CD4-positive, alpha-beta T cell treated with Interleukin-17A for 1 hour (primary cell): Measurements from ENCODE around the gene RNF10.
"Not testable (repeated sequence)": the region's sequence is repeated elsewhere in the genome, so short reads cannot be mapped to it uniquely, and the experiment has no call there.

Experiments used
- DNase-seq: peaks from one replicate; pipeline ENCODE4 v3.0.0-alpha.2; 2020

Gene RNF10

DNA sequence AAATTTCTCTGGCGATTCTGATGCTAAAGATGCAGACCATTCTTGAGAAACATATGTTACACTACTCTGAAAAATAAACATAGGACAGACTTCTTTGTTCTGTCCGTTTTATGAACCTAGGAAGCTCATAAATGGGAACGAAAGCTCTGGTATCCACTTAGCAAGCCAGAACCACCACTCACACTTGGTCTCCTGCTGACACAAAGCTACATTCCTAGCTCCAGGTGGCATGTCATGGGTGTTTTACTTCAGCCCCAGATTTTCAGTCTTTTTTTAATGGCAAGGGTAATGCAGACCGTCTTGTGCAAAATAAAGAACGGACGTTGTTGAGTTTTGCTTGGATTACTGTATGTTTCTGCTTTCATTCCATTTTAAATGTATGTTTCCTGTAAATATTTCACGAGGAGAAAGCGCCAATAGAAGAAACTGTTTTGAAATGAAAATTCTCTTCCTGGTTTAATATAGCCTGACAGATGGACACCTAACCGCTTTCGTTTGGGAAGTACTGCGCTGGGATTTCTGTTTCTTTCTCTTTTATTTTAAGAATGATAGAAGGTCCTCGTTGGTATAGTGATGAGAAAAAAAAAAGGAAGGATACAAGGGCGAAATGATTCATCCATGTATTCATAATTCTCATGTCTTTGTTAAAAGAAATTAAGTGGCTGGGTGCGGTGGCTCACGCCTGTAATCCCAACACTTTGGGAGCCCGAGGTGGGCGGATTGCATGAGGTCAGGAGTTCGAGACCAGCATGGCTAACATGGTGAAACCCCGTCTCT, 4.3 kb upstream of the RNF10 start:
- DNase-seq, result no peak

DNA sequence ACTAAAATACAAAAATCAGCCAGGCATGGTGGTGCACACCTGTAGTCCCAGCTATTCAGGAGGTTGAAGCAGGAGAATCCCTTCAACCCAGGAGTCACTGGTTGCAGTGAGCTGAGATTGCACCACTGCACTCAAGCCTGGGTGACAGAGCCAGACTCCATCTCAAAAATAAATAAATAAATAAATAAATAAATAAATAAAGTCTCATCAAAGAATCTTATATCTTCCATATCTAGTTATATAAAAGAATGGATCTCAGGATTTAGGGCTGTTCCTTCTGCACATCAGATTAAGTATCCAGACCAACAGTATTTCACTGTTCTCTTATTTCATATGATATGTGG, 3.8 kb upstream of the RNF10 start:
- DNase-seq, result not testable (repeated sequence)

DNA sequence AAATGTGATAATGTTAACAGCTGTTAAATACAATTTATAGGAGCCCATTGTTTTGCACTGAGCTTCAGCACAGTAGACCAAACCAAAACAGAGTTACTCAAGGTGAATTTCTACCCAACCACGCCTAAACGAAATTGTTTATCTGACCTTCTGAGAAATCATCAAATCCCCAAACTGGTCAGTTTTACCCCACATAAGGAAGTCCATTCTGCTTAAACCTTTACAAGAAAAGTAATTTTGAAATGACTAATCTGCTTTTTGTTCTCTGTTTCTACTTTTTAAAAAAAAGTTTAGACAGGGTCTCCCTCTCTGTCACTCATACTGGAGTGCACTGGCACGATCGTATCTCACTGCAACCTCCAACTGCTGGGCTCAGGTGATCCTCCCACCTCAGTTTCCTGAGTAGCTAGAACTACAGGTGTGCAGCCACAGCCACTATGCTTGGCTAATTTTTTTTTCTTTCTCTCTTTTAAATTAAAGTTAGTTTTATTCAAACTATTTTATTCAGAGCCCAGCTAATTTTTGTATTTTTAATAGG, 1.4 kb upstream of the RNF10 start:
- DNase-seq, result peak; percentile 22

DNA sequence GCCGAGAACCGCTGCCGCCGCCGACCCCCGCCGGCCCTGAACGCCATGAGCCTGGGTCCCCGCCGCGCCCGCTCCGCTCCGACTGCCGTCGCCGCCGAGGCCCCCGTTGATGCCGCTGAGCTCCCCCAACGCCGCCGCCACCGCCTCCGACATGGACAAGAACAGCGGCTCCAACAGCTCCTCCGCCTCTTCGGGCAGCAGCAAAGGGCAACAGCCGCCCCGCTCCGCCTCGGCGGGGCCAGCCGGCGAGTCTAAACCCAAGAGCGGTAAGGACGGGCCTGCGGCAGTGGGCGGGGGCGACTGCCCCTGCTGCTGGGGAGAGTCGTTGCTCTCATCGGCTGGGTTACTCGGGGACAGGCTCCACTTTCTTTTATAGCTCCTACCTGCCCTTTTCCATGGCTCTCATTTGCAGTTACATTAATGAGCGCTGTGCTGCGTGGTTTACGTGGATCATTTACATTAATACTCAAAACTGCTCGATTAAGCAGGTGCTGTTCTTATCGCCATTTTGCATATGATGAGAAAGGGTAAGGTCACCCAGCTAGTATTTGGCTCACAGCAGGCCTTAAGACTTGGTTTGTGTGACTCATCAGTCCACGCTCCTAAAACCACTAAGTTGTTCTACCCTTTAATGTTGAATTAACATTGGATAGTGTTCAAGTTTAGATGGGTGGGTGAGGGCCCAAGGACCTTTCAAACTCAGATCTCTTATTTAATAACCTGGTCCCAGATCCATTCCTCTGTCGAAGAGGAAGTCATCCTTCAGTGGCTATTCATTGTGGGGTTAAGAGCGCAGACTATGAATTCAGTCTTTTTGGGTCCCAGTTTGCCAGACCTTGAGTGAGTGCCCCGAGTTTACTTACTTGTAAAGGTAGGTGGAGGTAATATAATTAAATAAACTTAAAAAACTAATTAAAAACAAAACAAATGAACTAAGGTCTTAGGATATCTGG, 823 bp downstream of the RNF10 start:
- peak; percentile 65 for DNase-seq

DNA sequence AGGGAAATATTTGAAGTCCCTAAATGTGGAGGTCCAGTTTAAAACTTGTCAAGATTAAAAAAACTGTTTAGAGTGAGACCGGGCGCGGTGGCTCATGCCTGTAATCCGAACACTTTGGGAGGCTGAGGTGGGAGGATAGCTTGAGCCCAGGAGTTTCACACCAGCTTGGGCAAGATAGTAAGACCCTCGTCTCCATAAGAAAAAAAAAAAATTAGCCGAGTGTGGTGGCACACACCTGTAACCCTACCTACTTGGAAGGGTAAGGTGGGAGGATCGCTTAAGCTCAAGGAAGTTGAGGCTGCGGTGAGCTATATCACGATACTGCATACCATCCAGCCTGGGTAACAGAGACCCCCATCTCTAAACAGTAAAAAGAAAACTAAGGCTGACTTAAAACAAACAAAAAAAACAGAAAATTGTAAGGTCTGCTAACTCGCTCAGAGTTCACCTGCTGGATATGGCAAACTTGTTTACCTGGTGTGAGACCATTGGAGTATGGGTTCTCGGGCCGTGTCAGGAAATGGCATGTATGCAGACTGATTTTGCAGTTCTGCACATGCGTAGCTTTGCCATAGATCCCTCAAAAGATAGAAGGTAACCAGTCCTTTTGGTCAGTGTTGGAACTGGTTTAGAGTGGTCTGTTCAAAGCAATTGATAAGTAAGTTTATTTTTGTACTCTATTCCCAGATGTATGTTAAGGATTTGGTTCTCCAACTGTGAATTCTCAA, 2.1 kb downstream of the RNF10 start:
- peak; percentile 62 for DNase-seq

DNA sequence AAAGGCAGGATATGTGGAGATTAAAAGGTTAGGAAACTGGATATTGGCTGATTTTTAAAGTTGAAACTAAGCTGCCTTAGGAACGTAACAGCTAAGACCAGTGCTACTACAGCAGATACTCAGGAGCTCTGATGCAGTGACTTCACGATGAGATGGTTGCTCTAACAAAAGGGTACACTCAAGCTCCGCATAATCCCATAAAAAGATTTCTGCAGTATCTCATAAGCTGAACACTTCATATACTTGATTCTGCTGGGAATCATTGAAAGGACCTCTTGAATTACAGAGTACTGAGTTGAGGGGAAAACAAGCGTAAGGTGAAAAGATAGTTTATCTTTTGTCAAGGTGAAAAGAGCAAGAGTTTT, 3.7 kb downstream of the RNF10 start:
- DNase-seq, result no peak

DNA sequence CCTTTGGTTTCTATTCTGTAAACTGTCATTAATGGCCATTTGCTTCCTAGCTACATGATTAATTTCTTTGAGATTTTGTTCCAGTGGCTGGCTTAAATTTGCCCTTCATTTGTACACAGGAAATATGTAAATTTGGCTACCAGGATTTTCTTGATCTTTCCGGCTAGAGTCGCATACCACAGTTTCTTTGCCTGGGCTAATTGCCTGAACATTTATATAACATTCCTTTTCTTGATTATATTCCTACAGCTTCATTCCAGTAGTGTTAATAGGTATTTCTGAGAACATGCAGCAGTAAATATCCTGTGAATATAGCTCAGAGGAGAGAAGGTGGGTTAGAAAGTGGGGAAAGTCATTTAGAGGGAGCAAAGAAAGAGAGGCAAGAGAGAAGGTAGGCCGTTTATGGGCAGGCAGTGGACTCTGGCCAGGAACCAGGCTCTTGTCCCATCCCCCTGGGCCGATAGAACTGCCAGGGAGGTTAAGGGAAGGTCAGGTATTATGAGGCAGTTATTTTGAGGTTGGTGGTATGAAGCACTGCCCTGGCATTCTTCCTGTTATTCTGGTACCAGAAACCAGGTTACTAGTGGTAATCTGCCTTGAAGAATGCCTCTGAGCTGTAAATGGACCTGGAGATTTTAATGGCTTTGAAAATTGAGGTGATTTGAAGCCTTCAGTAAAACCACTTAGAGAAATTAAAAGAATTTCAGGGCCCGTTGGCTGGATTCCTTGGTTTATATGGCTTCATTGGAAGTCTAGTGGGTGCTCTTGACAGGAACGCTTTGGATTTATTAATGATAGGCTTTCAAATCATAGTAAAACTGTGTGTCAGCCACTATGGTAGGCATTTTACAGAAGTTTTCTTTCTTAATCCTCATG, 4.4 kb downstream of the RNF10 start:
- peak; percentile 15 for DNase-seq

DNA sequence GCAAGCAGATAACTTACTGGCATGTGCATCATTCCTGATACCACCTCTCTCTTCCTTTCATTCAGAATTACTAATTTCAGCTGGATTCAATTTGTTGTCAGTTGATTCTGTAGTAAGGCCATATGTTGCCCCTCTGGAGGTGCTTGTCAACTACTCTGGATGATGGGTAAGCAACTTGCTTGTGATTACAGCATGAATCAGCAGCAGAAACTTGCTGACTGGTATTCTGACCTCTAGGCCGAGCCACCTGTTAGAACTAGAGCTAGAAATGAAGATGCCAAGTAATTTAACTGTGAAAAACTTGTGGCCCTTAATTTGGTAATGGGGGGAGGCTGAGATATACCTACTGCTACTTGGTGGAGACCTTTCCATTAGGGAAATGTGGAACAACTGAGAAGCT, 5.1 kb downstream of the RNF10 start:
- DNase-seq, result no peak

DNA sequence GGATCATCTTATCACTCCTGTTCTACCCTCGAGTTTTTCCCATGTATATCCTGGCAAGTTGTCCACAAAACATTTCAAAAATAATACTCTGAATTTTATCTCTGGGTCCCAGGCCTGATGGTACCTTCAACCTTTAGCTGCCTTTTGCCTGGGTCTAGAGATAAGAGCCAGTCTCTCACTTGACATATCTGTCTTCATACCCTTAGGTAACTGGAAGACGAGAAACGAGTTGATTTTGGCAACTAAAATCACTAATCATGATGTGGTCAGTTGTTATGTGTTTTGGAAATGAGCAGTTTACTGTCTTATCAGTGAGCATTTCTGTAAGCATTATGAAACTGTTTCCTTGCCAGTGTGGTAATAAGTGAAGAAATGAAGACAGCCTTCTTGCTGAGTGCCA, 6.3 kb downstream of the RNF10 start:
- DNase-seq, result no peak

DNA sequence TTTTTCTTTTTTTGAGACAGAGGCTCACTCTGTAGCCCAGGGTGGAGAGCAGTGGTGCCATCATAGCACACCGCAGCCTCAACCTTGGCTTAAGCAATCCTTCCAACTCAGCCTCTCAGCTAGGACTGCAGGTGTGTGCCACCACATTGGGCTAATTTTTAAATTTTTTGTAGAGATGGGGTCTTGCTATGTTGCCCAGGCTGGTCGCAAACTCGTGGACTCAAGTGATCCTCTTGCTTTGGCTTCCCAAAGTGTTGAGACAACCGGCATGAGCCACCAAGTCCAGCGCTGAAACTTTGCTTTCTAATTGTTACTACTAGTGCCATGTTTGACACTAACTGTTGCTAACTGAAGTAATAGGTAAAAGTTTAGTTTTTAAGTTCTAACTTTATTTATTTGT, 8.0 kb downstream of the RNF10 start:
- DNase-seq, result no peak

DNA sequence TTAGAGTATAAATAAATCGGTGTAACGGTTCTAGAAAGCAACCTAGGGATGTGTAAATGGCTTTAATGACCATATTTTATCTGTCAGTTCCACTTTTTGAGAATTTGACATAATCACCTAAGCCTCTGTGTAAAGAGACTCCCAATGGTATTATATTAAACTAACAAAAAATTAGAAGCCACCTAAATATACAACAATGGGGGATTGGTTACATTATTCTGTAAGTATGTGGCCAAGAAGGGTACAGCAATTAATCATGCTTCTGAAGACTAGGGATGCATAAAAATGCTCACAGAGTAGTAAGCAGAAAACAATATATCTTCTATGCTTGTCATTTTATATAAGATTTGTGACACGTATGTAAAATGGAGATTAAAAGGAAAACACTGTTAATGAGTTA, 10.5 kb downstream of the RNF10 start:
- no peak for DNase-seq

DNA sequence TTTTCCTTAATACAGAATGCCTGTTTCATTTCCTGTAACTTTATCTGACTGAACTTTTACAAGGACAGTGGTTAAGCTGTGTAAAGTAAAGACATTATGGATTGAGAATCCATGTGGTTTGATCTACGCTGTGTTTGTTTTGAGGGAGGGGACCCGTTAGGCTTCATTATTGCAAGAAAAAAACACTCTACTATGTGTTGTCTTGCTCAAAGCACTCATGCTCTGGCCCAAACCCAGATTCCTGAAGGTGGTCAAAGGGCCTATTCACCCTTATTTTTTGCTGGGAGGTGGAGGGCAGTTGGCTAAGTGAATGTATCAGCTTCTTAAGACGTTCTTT, 11.9 kb downstream of the RNF10 start:
- DNase-seq, result no peak

DNA sequence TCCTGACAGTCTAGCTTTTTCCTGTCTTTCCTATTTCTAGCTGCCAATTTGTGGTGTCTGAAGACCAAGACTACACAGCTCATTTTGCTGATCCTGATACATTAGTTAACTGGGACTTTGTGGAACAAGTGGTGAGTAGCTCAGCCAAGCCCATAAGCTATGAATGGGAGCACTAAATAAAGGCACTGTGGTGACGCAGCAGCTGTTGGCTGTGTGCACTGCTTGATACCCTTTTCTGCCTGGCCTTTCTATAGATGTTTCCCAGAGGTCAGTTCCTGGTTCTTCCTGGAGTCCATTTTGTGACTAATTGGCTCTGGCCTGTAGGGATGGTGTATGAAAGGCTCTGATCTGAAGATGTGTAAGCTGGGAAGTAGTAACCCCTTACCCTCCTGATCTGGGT, 20.5 kb downstream of the RNF10 start:
- DNase-seq, result no peak

DNA sequence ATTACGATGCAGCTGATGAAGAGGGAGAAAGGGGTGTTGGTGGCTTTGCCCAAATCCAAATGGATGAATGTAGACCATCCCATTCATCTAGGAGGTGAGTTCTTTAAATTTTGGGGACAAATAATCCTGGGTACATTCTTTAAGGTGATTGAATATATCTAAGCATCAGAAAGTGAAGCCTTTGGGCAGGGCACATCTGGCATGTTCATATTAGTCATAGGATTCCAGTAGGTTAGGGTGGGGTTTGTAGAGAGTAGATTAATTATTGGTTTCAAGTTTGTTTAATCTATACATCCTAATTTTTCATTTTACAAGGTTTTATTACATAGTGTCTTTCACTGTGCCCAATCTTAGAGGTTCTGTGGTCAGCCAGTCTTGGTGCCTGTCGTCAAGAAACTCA, 23.4 kb downstream of the RNF10 start:
- DNase-seq, result no peak

DNA sequence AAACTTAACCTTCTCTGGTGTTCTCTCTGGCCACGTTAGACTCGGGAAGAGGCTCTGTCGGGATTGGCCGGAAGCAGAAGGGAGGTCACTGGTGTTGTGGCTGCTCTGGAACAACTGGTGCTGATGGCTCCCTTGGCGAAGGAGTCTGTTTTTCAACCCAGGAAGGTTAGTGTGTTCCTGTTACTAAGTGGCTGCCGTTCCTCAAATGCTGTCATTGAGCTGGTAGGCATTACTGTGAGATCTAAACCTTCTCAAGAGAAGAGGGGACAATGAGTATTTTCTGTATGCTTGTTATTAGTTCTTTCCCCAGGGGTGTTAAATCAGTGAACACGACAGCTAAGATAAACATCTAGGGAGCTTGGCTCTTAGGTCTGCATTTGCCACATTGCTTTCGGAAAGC, 28.8 kb downstream of the RNF10 start:
- DNase-seq, result no peak

DNA sequence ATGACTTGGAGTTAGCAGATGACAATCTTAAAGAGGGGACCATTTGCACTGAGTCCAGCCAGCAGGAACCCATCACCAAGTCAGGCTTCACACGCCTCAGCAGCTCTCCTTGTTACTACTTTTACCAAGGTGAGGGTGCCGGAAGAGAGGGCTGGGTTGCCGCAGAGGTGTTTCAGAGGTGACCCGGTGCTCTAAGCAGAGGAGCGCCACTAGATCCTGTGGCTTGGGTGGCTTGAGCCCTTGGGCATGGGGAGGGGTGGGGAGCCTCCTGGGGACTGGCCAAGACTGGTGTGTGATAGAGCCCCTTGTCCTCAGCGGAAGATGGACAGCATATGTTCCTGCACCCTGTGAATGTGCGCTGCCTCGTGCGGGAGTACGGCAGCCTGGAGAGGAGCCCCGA, 29.3 kb downstream of the RNF10 start:
- no peak for DNase-seq

DNA sequence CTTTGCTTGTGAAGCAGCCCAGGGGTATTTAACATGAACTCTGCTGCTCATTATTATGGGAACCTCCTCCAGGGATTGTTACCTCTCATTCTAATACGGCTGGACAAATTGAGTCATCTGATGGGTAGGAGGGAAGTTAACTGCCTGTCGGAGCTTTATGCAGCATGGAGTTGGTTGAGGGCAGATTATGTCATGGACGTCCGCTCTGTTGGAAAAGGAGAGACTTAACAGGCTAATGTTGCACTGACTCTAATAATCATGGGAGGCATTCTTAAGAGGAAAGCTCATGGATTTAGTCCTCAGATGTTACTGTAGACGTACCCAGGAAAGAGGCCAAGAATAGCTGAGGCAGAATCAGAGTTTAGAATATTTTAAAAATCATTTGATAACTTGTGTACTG, 37.1 kb downstream of the RNF10 start:
- DNase-seq, result no peak

DNA sequence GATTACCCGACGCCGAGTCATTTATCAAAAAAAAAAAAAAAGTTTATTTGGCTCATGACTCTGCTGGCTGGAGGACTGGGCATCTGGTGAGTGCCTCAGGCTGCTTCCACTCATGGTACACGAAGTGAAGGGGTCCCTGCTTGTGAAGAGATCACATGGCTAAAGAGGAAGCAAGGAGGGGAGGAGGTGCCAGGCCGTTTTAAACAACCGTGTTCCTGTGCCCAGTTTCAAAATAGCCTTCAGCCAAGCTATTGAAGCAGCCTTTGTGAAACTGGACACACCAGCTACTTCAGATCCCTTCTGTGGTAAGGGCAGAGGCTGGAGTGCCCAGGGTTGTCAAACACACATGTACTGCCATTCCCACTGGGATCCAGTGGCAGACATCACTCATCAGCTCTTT, 39.4 kb downstream of the RNF10 start:
- no peak for DNase-seq

DNA sequence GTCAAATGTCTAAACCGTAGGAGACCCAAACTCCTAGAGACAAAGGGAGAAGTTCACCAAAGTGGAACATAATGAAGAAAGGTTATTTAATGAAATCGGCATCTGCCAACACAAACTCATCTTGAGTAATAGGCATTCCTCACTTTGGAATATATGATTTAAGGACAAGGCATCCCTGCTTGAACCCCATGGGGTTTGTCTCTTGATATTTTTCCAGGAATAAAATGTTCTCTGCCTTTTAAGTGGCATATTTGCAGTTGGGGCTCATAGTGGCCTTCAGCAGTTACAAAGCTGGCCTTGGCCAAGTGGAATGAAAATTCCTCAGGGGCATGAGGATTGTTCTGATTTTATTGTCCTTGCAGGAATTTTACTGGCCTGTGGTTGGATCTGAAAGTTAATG, 40.0 kb downstream of the RNF10 start:
- no peak for DNase-seq

DNA sequence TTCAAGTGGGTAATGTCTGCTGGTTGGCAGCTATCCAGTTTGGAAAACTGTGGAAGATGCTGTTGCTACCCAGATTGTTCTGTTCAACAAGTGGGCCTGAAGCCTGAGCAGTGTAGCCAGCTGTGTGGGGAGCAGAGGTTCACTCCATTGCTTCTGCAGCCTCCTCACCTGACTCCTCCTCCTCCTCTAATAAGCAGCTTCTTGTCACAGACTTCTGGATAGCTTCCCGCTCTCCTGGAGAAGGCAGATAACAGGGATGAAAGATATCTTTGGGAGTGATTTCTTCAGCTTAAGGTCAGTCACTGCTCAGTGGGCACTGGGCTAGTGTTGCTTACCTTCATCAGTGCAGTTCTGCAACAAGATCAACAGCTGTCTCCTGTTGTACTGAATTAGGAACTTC, 45.0 kb downstream of the RNF10 start:
- no peak for DNase-seq

DNA sequence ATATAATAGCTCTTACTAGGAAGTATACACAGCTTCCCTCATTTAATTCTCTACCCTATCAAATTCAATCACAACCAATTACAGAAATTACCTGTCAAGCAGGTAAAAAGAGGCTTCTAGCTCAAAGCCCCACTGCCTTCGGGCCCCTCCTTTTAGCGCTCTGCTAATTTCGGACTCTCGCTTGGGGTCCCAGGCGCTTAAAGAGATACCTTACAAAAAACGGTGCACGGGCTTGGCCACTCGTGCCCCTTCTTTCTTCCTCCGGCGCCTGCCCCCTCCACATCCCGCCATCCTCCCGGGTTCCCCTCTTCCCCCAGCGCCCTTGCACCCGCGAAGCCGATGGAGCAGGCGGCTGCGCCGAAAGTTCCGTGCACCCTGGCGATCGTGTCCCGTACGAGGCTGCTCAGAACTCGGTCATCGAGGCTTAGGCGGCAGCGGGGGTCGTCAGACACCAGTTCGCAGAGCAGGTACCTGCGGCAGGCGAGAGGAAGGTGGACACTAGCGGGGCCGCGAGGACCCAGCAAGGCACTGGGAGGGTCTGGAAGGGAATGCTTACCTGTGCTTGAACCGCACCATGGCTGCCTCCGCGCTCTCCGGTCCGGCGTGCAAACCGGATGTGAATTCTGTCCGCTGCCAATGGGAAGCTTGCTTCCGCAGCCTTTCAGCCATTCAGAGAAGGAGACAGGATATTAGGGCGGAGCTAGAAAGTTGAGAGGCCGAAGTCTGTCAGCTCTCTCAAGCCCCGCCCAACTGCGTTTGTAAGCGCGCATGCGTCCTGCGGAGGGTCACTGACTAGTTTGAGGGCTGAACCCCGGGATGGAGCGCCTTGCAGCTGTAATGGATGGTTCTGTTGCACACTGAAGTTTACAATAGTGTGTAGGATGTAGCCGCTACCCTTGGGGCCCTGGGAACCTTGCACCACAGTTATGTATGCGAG, 46.9 kb downstream of the RNF10 start, which contains the start of gene POP5:
Gene POP5 (minus strand): TSS at position 616 of the 937 bp plus-strand sequence. CDS start 40 bp downstream, at position 576.
- peak; percentile 97 for DNase-seq
